GM19397 (cell line): ENCODE data around the gene CFAP410.
"Not testable (repeated sequence)": the region's sequence is repeated elsewhere in the genome, so short reads cannot be mapped to it uniquely, and the experiment has no call there.

Experiments
- ATAC-seq: cut with Tn5 transposase; IDR thresholded peaks from one replicate; pipeline ENCODE4 v1.9.1; 2021; ENCODE audit warnings: mild to moderate bottlenecking, moderate library complexity; ENCODE audit not compliant: unreplicated experiment

CFAP410 gene

GRCh38 chr21:44351535-44352252, 12.5 kb upstream of the CFAP410 start:
- ATAC-seq = no peak

DNA sequence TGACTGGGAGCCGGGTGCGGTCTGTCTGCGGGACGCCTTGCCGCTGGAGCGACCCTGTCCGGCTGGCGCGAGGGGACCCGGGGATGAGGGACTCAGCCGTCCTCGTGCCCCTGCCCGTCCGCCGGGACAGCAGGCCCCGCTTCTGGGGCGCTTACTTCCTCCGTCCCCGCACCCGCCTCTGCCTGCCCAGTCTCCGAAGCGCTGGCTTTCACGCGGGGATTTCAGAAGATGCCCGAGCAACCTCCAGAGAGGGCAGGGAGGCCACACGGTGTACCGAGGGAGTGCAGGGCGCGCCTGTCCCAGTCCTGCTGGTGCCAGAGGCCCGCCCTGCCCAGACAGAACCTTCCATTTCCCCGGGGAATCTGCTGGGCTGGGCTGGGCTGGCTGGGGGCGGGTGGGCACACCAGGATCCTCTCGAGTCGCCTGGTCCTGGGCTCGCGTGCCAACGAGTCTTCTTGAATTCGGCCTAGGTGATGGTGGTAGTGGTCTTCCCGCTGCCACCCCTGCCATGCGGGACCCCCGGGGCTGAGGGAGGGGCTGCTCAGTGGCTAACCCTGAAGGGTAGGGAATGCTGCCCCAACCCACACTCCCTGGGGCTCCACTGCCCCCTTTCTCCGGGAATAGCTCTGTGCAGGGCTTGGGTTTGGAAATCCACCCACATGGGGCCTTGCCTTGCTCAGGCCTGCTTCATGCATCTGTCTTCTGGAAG, 11.7 kb upstream of the CFAP410 start:
- ATAC-seq = no peak

DNA sequence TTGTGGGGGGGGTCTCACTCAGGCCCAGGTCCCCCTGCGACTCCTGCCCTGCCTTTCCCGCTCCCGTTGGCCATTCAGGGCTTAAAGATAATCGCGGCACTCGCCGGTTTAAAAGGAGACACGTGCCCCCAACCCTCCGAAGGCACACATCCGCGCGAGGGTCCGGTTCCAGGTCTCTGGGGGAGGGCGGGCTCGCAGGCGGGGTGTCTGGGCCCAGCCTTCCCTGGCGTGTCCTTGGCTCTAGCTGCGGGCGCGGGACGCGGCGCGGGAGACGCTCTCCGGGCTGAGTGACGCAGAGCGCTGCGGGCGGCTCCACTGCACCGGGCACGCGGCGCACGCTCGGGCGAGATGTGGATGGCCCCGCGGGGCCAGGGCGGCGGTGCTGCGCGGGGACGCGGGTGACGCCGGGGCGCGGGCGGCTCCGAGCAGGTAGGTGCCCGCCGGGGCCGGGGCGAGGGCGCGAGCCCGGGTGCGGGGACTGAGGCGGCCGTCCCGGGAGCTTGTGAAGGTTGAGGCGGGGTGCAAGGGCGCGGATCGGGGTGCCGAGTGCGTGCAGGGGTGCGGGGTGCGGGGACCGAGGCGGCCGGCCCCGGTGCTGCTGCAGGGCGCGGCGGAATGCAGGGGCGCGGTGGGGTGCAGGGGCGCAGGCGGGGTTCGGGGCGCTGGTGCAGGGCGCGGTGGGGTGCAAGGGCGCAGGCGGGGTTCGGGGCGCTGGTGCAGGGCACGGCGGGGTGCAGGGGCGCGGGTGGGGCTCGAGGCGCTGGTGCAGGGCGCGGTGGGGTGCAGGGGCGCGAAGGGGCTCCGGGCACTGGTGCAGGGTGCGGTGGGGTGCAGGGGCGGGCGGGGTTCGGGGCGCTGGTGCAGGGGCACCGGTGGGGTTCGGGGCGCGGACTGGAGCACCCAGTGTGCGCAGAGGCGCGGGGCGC, 10.9 kb upstream of the CFAP410 start:
- no peak for ATAC-seq

DNA sequence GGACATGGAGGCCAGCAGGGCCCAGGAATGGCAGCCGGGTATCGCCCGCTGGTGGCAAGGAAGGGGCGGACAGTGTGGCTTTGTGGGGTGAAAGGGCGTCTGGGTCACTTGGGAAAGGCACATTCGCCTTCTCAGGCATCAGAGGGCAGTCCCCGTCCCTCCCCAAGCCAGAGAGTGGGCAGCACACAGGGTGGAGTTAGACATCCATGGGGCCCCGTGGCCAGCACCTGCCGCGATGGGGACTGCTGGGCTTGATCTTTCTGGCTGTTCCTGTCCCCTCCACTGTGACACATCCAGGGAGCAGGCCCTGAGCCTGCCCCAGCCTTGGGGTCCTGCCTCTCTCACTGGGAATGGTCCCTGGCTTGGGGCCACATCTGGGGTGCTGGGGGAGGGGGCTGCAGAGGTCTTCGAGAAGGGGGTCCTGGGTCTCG, 10.2 kb upstream of the CFAP410 start:
- no peak for ATAC-seq

DNA sequence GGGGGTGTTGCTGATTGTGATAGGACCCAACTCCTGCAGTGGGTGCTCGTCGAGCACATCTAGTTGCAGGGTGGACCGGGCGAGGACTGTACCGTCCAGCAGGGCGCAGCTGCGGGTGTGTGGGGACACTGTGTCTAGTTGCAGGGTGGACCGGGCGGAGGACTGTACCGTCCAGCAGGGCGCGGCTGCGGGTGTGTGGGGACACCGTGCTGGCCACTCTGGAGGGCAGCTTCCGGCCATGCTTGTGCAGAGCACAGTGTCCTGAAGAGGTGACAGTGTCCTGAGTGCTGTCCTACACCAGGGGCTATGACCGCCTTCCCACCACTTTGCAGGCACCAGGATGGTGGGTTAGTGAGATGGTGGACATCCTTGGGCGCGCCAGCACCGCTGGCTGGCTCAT, 9.7 kb upstream of the CFAP410 start:
- ATAC-seq = no peak

DNA sequence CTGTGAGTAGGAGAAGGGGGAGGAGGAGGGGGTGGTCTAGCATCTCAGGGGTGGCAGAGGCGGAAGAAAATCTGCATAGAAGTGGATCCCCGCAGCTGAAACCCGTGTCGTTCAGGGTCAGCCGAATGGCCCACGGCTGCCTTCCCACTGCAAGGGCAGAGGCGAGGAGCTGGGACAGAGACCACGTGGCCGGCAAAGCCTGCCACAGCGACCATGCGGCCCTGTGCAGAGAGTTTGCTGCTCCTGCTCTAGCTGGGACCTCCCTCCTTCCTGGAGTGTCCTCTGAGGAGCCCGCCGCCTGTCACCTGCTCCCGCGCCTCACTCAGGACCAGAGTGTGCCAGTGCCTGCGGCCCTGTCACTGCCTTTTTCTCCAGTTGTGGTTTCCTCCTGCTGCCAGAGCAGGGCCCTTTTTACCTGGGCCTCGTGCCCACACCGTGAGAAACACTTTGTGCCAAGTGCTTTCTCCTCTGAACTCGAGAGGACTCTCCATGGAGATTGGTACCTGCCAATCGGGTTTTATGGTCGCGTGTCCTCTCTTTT, 8.8 kb upstream of the CFAP410 start:
- no peak for ATAC-seq

DNA sequence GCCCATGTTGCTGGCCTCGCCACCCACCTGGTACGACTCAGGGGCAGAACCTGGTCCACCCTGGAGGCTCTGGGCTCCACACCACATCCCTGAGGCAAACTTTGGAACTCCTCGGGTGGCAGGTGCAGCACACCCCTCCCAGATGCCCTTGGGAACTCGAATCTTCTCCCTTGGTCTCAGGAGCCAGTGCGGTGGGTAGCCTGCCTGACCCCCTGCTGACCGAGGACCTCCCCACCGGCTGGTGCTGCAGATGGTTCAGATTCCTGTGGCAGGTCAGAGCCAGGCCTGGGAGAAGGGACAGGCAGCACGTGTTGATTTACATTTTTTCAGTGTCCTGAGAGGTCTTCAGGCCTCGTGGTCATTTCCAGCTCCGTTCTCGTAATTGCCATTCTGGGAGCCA, 6.3 kb upstream of the CFAP410 start:
- no peak for ATAC-seq

GRCh38 chr21:44344541-44345183, 5.5 kb upstream of the CFAP410 start:
- ATAC-seq = no peak

DNA sequence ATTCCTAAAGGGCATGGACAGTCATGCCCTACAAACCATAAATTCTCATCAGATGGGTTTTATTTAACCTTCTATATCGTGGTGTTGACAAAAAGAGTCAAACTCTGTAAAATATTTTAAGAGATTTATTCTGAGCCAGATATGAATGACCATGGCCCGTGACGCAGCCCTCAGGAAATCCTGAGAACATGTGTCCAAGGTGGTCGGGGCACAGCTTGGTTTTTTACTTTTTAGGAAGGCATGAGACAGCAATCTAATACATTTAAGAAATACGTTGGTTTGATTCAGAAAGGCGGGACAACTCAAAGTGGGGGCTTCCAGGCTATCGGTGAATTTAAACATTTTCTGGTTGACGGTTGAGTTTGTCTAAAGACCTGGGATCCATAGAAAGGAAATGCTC, 3.8 kb upstream of the CFAP410 start:
- not testable (repeated sequence) for ATAC-seq

DNA sequence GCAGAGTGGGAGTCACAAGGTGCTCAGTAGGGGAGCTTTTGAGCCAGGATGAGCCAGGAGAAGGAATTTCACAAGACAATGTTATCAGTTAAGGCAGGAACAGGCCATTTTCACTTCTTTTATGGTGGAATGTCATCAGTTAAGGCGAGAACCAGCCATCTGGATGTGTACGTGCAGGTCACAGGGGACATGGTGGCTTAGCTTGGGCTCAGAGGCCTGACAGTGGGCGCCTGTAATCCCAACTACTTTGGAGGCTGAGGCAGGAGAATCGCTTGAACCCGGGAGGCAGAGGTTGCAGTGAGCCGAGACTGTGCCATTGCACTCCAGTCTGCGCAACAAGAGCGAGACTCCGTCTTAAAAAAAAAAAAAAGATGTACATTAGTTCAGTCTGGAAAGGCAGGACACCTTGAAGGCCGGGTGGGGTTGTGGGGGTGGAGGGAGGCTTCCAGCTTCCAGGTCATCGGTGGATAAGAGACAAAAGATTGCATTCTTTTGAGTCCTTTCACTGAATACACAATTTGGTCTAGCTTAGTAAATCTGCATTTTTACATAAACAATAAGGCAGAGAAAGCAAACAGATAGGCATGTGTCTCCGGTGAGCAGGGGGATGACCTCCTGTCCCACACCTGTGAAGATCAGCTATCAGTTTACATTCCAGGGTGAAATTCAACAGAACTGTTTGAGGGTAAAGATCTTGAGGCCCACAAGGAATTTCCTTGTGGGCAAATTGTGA, 2.7 kb upstream of the CFAP410 start:
- not testable (repeated sequence) for ATAC-seq

DNA sequence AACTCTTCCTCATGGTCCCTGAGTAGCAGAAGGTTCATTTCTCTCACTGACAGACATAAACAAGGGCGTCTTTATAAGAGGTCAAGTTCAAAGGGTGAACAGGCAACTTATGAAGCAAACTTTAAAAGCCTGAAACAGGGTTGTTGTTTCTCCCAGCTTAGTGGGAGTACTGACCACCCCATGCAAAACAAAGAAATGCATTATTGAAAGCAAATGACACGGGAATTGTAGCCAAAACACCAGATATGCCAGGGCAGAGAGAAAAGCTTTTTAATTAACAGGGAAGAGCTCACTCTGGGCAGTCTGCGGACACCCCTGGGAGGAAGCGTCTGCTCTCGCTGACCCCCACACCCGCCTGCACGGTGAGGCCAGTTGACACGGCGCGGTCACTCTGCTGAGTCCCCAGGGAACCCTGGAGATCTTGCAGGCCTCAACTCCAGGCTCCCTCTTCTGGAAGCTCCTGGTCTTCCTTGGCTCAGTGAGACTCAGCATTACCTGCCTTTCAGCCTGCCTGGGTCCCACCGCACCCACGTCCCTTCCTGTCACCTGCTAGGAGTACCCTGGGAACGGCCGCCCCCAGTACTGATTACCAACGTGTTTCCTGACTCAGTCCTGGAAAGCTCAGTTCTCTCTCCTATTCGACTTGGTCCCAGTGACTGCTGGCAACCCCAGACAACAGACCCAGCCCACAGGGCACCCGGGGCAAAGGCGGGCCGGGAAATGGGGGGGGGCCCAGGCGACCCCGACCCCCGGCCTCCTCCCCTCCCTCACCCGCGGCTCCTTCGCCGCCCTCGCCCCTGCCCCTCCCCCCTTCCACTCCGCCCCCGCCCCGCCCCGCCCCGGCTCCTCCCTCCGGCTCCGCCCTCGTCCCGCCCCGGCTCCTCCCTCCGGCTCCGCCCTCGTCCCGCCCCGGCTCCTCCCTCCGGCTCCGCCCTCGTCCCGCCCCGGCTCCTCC, 972 bp downstream of the CFAP410 start:
- ATAC-seq = no peak

- ATAC-seq = no peak
Measured at GRCh38 chr21:44337449-44337848, 1.7 kb downstream of the CFAP410 start.

GRCh38 chr21:44335266-44336059, 3.7 kb downstream of the CFAP410 start:
- ATAC-seq = no peak

GRCh38 chr21:44334329-44335030, 4.7 kb downstream of the CFAP410 start:
- no peak for ATAC-seq

DNA sequence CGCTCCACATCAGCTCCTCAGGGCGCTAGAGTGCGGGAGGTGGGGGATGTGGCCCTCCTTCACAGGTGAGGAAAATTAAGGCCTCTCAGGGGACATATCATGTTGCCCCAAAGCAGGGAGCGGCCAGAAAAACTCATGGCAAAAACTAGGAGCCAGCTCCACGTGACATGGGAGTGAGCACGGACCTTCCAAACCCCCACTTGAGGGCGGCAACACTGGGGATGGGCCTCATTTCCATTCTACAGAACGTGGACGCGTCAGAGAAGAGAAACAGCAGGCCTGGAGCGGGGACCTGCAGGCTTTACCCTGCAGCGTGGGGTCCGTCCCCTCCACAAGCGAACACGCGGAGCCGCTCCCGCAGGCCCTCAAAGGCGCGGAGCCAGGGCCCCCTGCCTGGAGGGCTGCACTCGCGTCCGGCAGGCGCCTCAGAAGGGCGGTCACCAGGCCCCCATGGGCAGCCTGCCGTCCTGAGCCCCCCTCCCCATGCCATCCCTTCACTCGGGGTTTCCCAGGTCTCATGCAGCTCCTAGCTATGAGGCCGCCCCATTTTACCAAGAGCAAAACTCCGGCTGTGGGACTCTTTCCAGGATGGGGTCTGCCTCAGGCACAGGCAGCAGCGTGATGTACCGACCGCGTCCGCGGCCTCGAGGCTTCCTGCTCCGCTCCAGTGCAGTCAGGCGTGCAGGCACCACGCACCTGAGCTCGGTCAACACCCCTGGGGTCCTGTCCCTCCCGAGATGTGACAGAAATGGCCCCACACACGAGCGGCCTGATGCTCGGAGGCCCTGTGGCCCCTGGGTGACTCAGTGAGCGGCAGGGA, 5.5 kb downstream of the CFAP410 start:
- no peak for ATAC-seq

- ATAC-seq = no peak
Measured at GRCh38 chr21:44332965-44333364, 6.2 kb downstream of the CFAP410 start.

GRCh38 chr21:44332383-44332782, 6.8 kb downstream of the CFAP410 start:
- no peak for ATAC-seq
